ENCODE measurements around the gene ADCY5. TPM values are rescaled to one million over a fixed set of nuclear protein-coding genes. Genes with fewer than 3 reads are reported as not detected.

The ADCY5 gene
- polyA plus RNA-seq, 10 donors: 2.9 to 5.2 (median 3.8) TPM

DNA sequence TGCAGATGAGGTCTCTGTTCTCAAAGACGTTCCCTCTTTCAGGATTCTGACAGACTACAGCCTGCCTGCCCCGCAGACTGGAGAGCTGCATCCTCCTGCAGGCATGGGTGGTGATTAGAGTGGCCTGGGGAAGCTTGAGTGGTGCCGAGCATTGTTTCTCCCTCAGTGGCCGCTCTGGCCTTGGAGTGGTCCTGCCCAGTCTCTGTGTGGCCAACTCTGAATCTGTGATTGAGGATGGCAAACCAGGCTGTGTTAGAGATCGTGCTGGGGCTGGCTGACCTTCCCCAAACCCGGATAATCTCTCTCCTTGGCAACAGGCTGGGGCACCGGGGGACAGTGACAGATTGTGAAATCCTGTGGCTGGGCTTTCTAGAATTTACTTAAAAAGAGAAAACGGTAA is 11.0 kb upstream of the ADCY5 start:
- DNase-seq: no peak

DNA sequence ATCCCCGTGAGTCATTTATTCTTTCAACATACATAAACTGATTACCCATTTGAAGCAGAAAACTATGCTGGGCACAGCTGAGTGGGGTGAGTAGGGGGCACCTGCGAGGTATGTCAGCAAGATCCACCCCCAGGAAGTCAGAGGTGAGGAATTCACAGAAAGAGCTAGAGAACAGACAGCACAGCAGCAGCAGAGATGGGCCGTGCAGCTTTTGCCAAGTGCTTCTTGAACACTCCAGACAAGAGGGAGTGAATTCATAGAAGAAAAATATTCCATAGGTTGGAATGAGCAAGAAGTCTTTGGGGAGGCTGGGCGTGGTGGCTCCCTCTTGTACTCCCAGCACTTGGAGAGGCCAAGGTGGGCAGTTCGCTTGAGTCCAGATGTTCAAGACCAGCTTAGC is 9.4 kb upstream of the ADCY5 start:
- DNase-seq: no peak

DNA sequence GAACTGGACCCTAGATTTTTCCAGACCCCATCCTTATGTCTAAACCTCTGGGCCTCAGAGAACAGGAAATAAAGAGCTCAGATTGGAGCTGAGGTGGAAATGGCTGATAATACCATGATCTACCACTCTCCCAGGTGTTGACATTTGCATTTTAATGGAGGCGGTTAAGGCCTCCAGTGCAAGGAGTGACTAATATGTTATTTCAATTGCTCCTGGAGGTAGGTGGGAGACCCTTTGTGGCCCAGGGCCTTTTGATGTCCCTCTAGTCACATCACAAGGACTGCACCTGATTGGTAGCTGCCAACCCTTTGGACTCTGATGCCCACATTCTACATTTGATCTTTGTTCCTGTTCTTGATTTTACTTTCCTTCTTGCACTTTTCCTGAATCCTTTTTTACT is 9.0 kb upstream of the ADCY5 start:
- no peak for DNase-seq

DNA sequence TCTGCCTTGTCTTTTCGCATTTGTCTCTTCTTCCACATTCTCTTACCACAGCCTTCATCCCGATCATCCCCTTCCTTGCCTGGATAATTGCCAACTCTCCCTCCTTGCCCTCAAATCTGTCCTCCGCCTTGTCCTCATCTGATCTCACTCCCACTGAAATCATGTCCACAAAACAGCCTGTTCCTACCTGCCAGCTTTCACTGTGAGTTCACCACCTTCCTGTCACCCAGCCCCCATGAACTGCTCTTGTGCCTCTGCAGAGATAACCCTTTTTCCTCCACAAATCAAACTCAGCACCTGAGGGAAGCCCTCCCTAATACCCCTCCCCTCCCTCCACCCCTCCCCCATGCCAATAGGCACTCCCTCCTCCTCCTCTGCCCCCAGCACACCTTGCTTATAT is 4.8 kb upstream of the ADCY5 start:
- DNase-seq: no peak

DNA sequence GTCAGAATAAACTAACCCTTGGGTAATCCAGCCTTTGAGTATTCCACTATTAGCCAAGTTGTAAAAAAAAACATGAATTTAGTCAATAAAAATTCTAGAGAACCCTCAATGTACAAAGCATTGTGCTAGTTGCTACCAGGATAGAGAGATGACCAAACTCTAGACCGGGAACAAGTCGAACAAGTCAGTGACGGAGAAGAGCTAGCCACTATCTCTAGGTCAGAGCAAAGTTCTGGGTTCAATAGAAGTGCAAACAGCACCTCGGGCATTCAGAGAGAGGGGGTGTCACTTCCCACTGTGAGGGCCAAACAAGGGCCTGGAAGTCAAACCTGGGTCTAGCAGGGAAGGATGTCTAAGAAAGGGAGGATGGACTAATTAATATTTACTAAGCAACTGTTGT is 2.3 kb upstream of the ADCY5 start:
- no peak for DNase-seq

DNA sequence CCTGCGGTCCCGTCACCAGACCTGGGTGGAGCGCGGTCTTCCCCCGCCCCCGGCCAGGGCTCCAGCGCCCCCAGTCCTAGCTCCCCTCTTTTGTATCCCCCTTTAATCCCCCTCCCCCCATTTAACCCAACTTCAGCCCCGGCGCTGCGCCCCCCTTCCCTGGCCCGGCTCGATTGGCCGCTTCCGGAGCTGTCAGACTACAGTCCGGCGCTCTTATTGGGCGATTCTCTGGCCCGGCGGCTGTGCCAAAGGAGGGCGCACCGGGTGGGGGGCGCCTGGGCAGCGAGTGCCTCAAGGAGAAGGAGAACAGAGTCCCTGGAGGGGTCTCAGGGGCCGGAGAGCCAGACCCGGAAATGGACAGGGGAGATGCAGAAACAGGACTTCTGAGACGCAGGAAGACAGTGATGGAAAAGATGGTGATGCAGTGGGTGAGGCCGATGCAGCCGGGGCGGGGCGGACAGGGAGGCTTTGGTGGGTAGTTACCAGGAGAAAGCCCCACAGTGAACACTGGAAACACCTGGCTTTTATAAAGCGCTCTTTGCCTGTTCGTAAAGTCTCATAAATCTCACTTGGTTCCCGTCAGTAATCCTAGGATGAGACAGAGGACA is 1.2 kb upstream of the ADCY5 start:
- peak in 2 of 3 donors; percentile 30 to 67 for DNase-seq

DNA sequence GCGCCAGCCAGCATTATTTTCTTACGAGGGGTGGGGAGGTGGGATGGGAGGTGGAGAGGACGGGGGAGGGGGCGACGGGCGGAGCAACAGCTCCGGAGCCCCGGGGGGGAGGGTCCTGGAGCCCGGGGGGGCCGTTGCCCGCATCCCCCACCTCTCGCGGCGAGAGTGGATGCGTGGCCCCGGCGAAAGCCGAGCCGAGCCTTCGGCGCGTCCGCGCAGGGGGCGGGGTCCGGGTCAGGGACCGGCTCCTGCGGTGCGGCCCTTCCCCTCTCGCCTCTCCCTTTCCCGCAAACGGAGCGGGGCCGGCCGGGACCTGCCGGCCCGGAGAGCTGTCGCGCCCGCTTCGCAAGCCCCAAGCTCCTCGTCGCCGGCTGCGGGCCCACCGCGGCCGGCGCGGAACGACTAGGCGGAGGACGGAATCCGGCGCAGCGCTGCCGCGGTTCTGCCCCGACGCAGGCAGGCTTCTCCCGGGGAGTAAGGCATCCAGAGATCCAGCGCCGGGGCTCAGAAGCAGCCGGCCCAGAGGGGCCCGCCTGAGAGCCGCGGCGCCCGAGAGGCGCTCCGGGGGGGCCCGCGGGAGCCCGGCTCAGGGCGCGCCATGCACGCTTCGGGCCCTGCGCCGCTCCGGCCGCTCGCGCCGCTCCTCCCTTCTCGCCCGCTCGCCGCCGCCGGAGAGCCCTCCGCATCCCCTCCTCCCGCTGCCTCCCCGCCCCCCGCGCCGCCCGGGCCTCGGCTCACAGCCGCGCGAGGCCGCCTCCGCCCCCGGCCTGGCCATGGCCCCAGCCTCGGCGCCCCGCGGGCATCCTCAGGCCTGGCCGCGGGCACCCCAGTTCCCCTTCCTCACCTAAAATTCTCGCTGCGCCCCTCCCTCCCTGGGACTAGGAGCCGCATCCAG is 459 bp upstream of the ADCY5 start:
- peak in 2 of 3 donors; percentile 45 to 73 for DNase-seq

DNA sequence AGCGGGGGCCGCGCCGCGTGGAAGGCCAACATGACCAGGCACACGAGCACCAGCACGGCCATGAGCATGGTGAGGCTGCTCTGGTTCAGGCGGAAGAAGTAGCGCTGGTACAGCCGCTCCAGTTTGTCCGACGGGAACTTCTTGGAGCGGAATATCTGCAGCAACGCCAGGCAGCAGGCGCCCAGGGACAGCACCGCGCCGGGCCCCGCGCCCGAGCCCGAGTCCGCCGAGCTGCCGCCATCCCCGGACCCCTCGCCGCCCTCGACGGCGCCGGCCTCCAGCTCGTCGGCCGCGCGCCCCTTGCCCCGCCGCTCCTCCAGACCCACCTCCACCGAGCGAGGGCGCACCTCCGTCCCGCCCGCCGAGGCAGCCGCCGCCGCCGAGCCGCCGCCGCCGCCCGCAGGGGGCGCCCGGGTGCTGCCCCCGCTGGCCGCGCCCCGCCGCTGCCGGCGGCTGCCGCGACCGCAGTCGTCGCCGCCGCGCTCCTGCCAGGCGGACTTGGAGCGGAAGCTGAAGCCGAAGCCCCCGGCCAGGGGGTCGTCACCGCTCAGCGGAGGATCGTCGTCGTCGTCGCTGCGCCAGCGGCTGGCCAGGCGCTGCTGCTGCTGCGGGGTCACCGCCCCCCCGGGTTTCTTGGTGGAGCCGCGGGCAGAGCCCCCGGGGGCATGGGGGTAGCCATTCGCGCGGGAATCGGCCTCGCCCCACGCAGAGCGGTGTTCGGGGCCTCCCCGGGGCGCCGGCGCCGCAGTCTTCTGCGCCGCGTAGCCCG is 957 bp downstream of the ADCY5 start:
- DNase-seq: no peak

DNA sequence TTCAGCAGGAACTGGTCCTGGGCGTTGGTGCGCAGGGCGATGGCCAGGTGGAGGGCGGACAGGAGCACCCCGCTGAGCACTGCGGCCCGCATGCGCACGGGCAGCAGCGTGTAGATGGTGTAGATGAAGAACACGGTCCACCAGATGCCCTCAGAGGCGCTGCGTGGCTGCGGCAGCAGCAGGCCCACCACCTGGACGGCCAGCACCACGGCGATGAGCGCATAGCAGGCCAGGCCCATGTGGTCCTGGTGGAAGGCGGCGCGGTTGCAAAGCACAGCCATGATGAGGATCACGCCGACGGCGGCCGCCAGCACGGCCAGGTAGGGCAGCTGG is 1.5 kb downstream of the ADCY5 start:
- peak in 1 of 3 donors; percentile 9 for DNase-seq

DNA sequence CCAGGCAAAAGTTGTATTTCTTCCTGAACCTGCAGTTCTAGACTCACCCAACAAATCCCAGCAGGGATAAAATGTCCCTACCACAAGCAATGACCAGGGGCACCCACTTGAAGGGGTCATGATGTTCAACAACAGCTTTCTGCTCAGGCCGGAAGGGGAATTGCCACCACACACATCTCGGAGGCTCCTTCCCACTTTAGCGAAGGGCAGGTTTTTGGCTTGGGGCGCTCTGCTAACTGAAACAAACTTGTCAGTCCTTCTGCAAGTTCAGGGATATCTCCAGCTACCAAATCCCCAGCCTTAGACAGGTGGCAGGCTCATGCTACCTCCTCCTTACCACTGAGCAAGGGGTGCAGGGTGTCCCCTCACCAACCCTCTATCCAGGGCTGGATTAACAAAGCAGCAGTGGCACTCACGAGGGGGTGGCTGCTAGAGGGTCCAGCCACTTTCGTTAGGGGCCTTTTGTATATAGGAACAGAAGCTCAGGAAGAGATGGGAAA is 2.2 kb downstream of the ADCY5 start:
- DNase-seq: no peak

DNA sequence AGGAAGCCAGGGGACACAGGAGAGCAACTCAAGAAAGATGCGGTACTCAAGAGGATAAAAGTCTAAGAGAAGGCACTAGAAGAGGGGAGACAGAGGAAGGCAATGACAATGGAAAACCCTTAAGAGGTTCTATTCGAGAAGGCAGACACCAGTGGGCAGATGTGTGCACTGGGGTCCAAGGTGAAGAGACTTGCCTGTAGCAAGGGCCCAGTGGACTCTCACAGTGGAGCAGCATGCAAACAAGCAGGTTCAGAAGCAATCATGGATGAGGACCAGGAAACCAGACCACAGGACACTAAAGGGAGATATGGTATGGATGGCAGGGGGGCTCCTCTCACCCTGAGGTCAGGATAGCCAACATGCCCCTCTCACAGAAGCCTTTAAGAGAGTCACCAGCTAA is 2.7 kb downstream of the ADCY5 start:
- no peak for DNase-seq

DNA sequence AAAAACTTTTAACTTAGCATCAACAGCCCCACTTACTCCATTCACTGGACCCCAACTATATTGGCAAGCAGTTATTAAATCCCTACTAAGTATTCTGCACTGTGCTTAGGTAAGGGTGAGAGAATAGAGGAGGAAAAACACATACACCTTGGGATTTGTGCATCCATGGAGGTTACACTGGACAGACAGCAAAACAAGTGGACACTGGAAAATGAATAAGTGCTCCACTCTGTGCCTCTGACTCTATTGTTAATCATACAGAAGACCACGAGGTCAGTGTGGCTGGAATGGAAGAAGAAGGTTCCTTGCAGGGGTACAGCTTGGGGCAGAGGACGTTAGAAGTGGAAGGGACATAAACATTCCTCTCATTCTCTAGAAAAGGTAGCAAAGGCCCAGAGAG is 3.2 kb downstream of the ADCY5 start:
- DNase-seq: no peak

DNA sequence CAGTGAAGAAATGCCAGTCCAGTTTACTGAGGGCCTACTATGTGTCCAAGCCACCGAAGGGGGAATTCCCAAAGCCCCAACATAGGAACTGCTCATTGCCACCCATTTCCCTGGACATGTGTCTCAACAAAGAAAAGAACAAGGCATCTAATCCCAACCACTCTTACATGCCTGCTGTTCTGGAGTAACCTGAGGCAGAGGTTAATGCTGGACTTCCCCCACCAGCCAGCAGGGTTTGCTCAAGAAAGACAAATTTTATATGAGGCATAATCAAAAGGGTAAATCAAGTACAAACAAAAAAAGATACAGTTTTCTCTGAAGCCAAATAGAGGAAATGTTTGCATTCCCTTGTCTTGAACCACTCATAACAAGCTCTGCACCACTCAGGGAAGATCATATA is 4.1 kb downstream of the ADCY5 start:
- no peak for DNase-seq

DNA sequence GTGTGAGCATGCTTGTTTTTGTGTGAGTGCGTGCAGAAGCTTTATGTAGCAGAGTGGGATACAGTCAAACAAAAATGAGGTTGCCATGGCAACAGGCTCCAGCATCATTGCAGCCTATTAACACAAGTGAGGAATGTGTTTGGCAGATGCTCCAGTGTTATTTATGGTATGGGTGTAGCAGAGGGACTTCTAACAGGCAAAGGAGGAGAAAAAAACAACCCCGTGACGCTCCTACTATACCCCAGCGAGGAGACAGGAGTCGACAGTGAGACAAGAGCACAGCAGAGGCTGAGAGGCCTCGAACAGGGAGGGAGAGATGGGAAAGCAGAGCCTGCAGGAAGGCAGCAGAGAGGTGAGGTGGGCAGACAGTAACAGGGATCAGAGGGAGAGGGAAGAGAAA is 4.9 kb downstream of the ADCY5 start:
- DNase-seq: peak in 1 of 3 donors; percentile 40

DNA sequence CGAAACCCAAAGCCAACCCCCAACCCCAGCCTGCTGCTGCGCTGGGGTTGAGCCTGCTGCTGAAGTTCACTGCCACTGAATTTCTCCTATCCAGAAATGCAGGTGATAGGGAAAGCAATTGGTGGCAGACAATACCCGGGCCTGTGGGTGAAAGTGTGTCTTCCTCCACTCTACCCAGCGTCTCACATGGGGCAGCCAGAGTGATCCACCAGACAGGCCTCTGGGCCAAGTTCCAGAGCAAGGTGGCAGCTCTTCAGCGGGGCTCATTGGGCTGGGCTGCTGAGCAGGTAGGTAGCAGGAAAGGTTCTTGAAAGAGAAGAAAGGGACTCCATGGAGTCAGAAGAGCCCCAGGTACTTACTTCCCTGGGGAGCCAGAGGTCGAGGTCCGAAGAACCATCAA is 6.0 kb downstream of the ADCY5 start:
- DNase-seq: no peak

DNA sequence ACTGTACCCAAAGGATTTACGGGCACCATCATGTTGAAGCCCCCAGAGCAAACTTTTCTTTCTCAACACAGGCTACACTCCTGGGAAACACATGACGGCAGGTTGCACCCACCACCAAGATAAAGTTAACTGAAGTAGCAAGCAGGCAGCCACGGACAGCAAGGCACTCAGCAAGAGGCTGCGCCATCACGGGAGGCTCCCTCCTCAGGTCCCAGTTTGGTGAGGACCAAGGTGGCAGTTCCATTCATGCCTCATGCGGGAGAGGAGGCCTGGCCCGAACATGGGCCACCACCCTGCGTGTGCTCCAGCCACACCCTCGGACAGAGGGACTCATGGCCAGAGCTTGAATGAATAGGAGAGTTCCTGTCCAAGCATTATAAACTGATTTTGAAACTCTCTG is 6.8 kb downstream of the ADCY5 start:
- no peak for DNase-seq

DNA sequence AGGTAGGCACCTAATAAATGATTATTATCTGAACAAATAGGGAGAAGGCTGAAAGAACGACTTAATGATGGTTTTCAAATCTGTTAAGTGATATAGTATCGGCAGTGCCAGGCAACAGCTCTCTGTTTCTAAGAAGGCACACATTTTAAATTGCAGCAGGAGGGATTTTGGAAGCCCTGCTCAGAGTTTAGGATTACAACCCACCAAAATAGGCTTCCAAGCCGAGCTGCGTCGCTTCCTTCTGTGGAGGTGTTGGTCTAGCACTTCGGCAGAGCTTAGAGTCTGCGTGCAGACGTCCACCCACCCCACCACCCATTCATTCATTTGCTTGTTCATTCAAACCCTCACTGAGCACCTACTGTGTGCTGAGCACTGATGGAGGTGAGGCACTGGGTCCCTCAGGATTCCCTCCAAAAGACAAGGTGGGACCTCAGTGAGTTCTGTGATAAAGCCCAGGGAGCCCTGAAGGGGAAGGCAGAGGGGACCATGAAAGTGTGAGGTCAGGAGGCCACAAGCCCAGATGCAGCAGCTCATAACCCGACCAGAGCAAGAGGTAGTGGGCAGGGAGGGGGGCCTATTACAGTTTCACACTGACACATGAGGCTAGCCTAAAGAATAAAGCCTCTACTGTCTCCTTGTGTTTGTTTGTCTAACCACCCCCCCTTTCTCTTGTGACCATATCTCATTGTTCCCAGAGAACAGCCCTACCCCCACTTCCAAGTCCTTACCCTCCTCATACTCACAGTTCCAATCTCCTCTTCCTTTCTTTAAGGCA is 8.9 kb downstream of the ADCY5 start:
- DNase-seq: no peak

DNA sequence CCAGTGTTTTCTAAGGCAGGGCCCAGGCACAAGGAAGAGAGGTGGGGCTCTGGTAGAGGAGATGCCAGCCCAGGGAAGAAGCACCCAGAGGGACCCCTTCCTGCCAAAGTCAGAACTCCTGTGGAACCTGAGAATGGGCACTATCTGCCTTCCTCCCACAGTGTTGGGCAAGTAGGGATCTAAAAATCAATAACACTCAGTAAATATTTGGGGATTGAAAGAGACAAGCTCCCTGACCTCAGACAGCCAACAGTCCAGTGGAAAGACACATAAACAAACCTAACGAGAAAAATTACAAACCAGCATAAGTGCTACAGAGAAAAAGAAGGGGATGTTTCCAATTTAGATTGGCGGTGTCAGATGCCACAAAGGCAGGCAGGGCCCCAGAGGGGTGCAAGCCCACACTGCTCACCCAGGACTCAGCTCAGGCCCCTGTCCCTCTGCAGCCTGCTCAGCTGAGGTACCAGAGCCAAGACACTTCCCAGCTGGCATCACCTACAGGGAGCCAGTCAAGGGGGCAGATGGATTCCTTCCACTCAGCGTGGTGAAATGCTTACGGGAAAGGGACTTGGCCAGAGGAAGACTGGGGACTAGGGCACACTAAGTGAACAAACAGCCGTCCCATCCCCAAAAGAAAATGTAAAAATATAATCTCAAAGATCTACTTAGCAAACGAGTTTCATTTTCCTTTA is 15.9 kb downstream of the ADCY5 start:
- no peak for DNase-seq

DNA sequence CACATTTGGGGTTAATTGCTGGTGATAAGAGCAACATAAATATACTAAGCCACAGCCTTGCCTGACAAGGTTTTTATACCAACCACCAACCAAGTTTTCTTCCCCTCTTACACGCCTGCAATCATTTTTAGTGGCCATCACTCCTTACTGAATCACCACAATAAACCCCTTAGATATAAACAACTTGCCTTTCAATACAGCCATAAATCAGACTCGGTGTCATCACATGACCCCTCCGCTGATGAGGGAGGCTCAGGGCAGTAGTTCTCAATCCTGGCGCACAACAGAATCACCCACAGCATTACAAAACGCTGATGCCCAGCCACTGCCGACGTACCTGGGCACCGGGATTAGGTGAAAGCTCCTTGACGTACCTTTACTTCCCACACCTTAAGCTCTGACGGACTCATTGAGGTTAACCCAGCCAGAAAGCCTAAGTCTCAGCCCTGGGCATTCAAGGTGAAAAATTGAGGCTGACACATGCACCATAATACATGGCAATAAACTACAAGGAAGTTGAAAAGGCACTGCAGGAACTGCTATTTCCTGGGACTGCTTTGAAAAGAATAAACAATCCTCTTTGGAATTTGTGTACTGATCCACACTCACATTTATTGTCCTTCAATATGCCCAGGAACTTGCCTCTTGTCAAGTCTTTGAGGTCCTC is 17.1 kb downstream of the ADCY5 start:
- no peak for DNase-seq

DNA sequence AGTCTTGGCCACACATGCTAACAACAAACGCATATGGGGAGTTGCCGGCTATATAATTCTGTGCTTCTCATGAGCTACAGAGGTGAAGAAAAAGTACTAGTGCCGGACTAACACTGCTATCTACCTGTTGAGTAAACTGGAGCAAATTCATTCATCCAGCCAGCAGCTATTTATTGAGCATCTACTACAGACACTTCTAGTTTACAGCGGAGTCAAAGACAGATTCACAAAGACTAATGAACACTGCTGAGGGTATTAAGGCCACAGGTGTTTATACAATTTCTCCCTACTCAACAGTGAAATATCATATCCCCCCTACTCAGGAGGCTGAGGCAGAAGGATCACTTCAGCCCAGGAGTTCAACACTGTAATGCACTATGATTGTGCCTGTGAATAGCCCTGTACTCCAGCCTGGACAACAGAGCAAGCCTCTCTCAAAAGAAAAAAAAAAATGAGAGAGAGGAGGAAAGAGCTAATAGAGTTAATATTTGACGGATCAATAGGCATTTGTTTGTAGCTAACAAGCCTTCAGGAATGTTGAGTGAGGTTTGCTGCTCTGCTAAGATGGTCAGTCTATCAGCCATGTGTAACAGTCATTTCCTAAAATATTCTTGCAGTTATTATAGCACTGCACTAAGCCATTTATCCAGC is 17.8 kb downstream of the ADCY5 start:
- DNase-seq: no peak
